Ascending aorta (tissue), 2 donors: ENCODE data around the gene CDC20. TPM values are rescaled to one million over a fixed set of nuclear protein-coding genes. Genes with fewer than 3 reads are reported as not detected.
A peak's percentile ranks its signal among the peaks of the same experiment; 100 is the strongest.

ENCODE experiments used
- DNase-seq, 2 donors: peaks; one replicate each; pipeline ENCODE4 v3.0.0-alpha.2; 2019; ENCODE audit warnings: low spot score in 2 of 2
- H3K27ac ChIP-seq, 2 donors: fragments of 200-600 bp; sonication (generic); one replicate each; pipeline ENCODE4 v1.5.1; 2016 to 2017; ENCODE audit warnings: mild to moderate bottlenecking in 1 of 2
- H3K27me3 ChIP-seq: fragments of 200-600 bp; sonication (generic); one replicate; pipeline ENCODE4 v1.5.1; 2017
- H3K36me3 ChIP-seq, 2 donors: fragments of 200-600 bp; sonication (generic); one replicate each; pipeline ENCODE4 v1.5.1; 2016
- H3K4me1 ChIP-seq, 2 donors: fragments of 200-600 bp; sonication (generic); one replicate each; pipeline ENCODE4 v1.5.1; 2016 to 2017; ENCODE audit warnings: mild to moderate bottlenecking in 1 of 2
- H3K4me3 ChIP-seq, 2 donors: fragments of 200-600 bp; sonication (generic); one replicate each; pipeline ENCODE4 v1.5.1; 2016 to 2017; ENCODE audit warnings: mild to moderate bottlenecking in 1 of 2
- H3K9me3 ChIP-seq, 2 donors: fragments of 200-600 bp; sonication (generic); one replicate each; pipeline ENCODE4 v1.5.1; 2016
- CTCF ChIP-seq, 3 experiments: fragments of 200-600 bp in 2 of 3; fragments of 450-650 bp in 1 of 3; sonication (generic) in 2 of 3; IDR thresholded peaks; one replicate each; pipeline ENCODE4 v1.5.1; 2016 to 2019; ENCODE audit warnings: antibody characterized with exemption in 3 of 3, mild to moderate bottlenecking in 1 of 3, moderate library complexity in 1 of 3
- intact Hi-C: fragments of 100-400 bp; cut with DNase I; formaldehyde crosslinking; loops from one replicate; pipeline ENCODE4 v1.15.1; 2023
- total RNA-seq: library from RNA; depleted of rRNA; stranded (reverse); fragments of >200 nt; gene quantifications from one replicate; pipeline ENCODE4 v1.1.0, GENCODE V29; 2016

Gene CDC20
- total RNA-seq, 1 donor from 2014 or later, result not detected

- TF ChIP-seq CTCF (IDR thresholded peaks at IDR 0.05), result no peak
- intact Hi-C loops, result loop anchor here (2.0 kb wide), 1 partner anchor 39 kb away; no protein-coding TSS in a partner anchor
- H3K4me3 ChIP-seq, result peak overlapping the region; percentile 79 to 92
- H3K4me1 ChIP-seq, result peaks cover 18 to 25% of the 10 kb centered on the region in 2 donors
- H3K27ac ChIP-seq, result peak overlapping the region in 1 of 2 donors; percentile 86
- no peak for DNase-seq
- H3K36me3 ChIP-seq, result peaks cover 44 to 48% of the 10 kb centered on the region in 2 donors
- no peaks in the 10 kb centered on the region for H3K27me3 ChIP-seq
- no peaks in the 10 kb centered on the region for H3K9me3 ChIP-seq
Measured at GRCh38 chr1:43387976-43388599, 29.3 kb downstream of the CDC20 start.

- Histone ChIP-seq H3K4me1 (peaks cover 18 to 25% of the 10 kb centered on the region in 2 donors), H3K27ac (peak overlapping the region; percentile 86 to 90), H3K36me3 (peaks cover 39 to 43% of the 10 kb centered on the region in 2 donors), H3K27me3 (no peaks in the 10 kb centered on the region), H3K4me3 (peak overlapping the region; percentile 79 to 92), H3K9me3 (no peaks in the 10 kb centered on the region)
- no peak for DNase-seq
- no peak for TF ChIP-seq CTCF (IDR thresholded peaks at IDR 0.05)
- intact Hi-C loops, result loop anchor here (1.0 to 2.0 kb wide), 3 partner anchors 20 to 40 kb away; partner anchors contain the start of genes CDC20 and ELOVL1
Measured at GRCh38 chr1:43388613-43389012, 29.8 kb downstream of the CDC20 start.

GRCh38 chr1:43389326-43390313, 30.8 kb downstream of the CDC20 start, which contains the start of the genes MED8 and SZT2:
Gene MED8, minus strand, starts transcription at chr1:43389800. Its CDS starts 36 bp downstream, at chr1:43389764.
Gene SZT2, plus strand, starts transcription at chr1:43389899. Its CDS starts 70 bp downstream, at chr1:43389969.
- H3K4me1 ChIP-seq, result peaks cover 18 to 25% of the 10 kb centered on the region in 2 donors
- H3K27ac ChIP-seq, result peak within 1 kb of the TSS; percentile 86 to 90
- peaks cover 29 to 33% of the 10 kb centered on the region in 2 donors for H3K36me3 ChIP-seq
- intact Hi-C loops, result loop anchor here (1.0 to 2.0 kb wide), 3 partner anchors 21 to 41 kb away; partner anchors contain the start of genes CDC20 and ELOVL1
- H3K9me3 ChIP-seq, result no peaks in the 10 kb centered on the region
- peak; percentile 93 to 99 for DNase-seq
- TF ChIP-seq CTCF (IDR thresholded peaks at IDR 0.05), result no peak
- peak within 1 kb of the TSS; percentile 79 to 92 for H3K4me3 ChIP-seq
- no peaks in the 10 kb centered on the region for H3K27me3 ChIP-seq

GRCh38 chr1:43392702-43393101, 33.9 kb downstream of the CDC20 start:
- Histone ChIP-seq H3K27me3 (no peaks in the 10 kb centered on the region), H3K4me1 (peaks cover 18 to 22% of the 10 kb centered on the region in 2 donors), H3K27ac (no peak overlapping the region), H3K36me3 (peaks cover 0 to 7% of the 10 kb centered on the region in 2 donors), H3K4me3 (no peak overlapping the region), H3K9me3 (no peaks in the 10 kb centered on the region)
- intact Hi-C loops, result no loop called here
- DNase-seq, result no peak
- TF ChIP-seq CTCF (IDR thresholded peaks at IDR 0.05), result no peak

- no peak overlapping the region for H3K4me3 ChIP-seq
- TF ChIP-seq CTCF (IDR thresholded peaks at IDR 0.05), result no peak
- intact Hi-C loops, result no loop called here
Measured at GRCh38 chr1:43395523-43395922, 36.7 kb downstream of the CDC20 start.

More at GRCh38 chr1:43395523-43395922, 36.7 kb downstream of the CDC20 start:
- Histone ChIP-seq H3K9me3 (no peaks in the 10 kb centered on the region), H3K27ac (no peak overlapping the region), H3K27me3 (no peaks in the 10 kb centered on the region), H3K36me3 (peaks cover 0 to 5% of the 10 kb centered on the region in 2 donors), H3K4me1 (peaks cover 5 to 6% of the 10 kb centered on the region in 2 donors)
- DNase-seq, result no peak
